BLaER1 (cell line): Measurements from ENCODE around the gene AHCYL1.
A peak's percentile ranks its signal among the peaks of the same experiment; 100 is the strongest.

ENCODE experiments used
- H3K27ac ChIP-seq: shearing (Covaris generic); formaldehyde crosslinking; 2 replicates; pipeline ENCODE4 v1.8.1; 2022
- H3K27me3 ChIP-seq: shearing (Covaris generic); formaldehyde crosslinking; 2 replicates; pipeline ENCODE4 v1.8.1; 2022
- H3K36me3 ChIP-seq: shearing (Covaris generic); formaldehyde crosslinking; 2 replicates; pipeline ENCODE4 v1.8.1; 2022
- H3K4me1 ChIP-seq: shearing (Covaris generic); formaldehyde crosslinking; 2 replicates; pipeline ENCODE4 v1.8.1; 2022
- H3K4me2 ChIP-seq: shearing (Covaris generic); formaldehyde crosslinking; 2 replicates; pipeline ENCODE4 v1.8.1; 2022
- H3K4me3 ChIP-seq: shearing (Covaris generic); formaldehyde crosslinking; 2 replicates; pipeline ENCODE4 v1.8.1; 2022
- H3K9ac ChIP-seq: shearing (Covaris generic); formaldehyde crosslinking; 2 replicates; pipeline ENCODE4 v1.8.1; 2022
- H3K9me3 ChIP-seq: shearing (Covaris generic); formaldehyde crosslinking; 2 replicates; pipeline ENCODE4 v1.8.1; 2022
- H4K20me1 ChIP-seq: shearing (Covaris generic); formaldehyde crosslinking; 2 replicates; pipeline ENCODE4 v1.8.1; 2022
- Cebpa-rat ChIP-seq: shearing (Covaris generic); IDR thresholded peaks from 2 replicates; pipeline ENCODE4 v1.8.1; 2022

AHCYL1 gene

DNA sequence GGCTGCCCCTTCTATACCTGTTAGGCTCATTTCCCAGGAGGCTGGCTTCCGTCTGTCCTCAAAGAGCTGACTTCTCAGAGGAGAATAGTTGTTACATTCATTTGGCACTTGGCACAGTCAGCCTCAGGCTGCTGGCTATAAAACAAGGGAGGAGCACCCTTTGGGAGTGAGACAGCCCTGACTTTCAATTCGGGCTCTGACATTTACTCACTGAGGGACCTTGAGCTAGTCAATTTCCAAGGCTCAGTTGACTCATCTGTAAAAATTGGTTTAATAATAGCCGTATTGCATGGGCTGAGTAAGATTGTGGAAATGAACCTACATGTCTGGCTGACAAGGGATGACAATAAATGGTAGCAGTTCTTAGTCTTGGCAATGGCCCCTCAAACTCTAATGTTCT, 72.2 kb downstream of the AHCYL1 start:
- H3K36me3 ChIP-seq, result peaks cover 80% of the 10 kb centered on the region
- no peak overlapping the region for H3K4me3 ChIP-seq
- no peaks in the 10 kb centered on the region for H3K9me3 ChIP-seq
- peaks cover 32% of the 10 kb centered on the region for H3K4me1 ChIP-seq
- H3K27ac ChIP-seq, result no peak overlapping the region
- no peak overlapping the region for H3K9ac ChIP-seq
- TF ChIP-seq Cebpa-rat, result no peak
- no peak overlapping the region for H3K4me2 ChIP-seq
- H3K27me3 ChIP-seq, result no peaks in the 10 kb centered on the region
- H4K20me1 ChIP-seq, result peaks cover 33% of the 10 kb centered on the region

- Histone ChIP-seq H3K27ac (no peak overlapping the region), H3K27me3 (no peaks in the 10 kb centered on the region), H3K4me2 (0 out of 2 replicates have a peak overlapping the region, but pooled peaks have one; percentile 55), H3K9ac (no peak overlapping the region), H3K36me3 (peaks cover 68% of the 10 kb centered on the region), H3K4me3 (no peak overlapping the region), H3K9me3 (no peaks in the 10 kb centered on the region), H3K4me1 (peaks cover 37% of the 10 kb centered on the region), H4K20me1 (peaks cover 38% of the 10 kb centered on the region)
- no peak for TF ChIP-seq Cebpa-rat
Measured at GRCh38 chr1:110057963-110058518, 73.5 kb downstream of the AHCYL1 start.

DNA sequence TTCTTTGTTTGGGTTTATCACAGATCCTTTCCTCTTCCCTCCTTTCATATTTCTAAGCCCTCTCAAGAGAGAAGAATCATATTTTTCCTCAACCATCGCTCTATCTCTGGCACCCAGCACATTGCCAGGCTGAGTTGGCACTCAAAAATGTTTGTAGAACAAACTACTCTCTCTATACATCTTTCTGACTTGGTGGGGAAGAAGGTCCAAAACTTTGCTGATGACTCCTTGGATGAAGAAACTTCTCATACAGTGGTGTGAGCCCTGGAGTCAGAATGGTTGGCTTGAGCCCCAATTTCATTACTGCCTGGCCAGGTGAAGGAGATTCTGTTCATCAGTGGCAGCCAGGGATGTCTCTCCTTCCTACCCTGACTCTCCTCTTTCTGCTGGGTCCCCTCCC, 74.0 kb downstream of the AHCYL1 start:
- TF ChIP-seq Cebpa-rat, result no peak
- Histone ChIP-seq H3K27ac (no peak overlapping the region), H4K20me1 (peaks cover 41% of the 10 kb centered on the region), H3K4me1 (peaks cover 37% of the 10 kb centered on the region), H3K9ac (no peak overlapping the region; the same call in 1 of the 2 replicates), H3K9me3 (no peaks in the 10 kb centered on the region), H3K27me3 (no peaks in the 10 kb centered on the region), H3K4me3 (no peak overlapping the region), H3K36me3 (peaks cover 62% of the 10 kb centered on the region), H3K4me2 (peak overlapping the region; percentile 55)

GRCh38 chr1:110059133-110059863, 74.7 kb downstream of the AHCYL1 start:
- Histone ChIP-seq H3K9ac (no peak overlapping the region), H3K36me3 (peaks cover 55% of the 10 kb centered on the region), H3K9me3 (no peaks in the 10 kb centered on the region), H3K4me1 (peaks cover 40% of the 10 kb centered on the region), H3K27me3 (no peaks in the 10 kb centered on the region), H4K20me1 (peaks cover 48% of the 10 kb centered on the region), H3K27ac (no peak overlapping the region), H3K4me3 (no peak overlapping the region), H3K4me2 (peak overlapping the region; percentile 55)
- TF ChIP-seq Cebpa-rat, result no peak

DNA sequence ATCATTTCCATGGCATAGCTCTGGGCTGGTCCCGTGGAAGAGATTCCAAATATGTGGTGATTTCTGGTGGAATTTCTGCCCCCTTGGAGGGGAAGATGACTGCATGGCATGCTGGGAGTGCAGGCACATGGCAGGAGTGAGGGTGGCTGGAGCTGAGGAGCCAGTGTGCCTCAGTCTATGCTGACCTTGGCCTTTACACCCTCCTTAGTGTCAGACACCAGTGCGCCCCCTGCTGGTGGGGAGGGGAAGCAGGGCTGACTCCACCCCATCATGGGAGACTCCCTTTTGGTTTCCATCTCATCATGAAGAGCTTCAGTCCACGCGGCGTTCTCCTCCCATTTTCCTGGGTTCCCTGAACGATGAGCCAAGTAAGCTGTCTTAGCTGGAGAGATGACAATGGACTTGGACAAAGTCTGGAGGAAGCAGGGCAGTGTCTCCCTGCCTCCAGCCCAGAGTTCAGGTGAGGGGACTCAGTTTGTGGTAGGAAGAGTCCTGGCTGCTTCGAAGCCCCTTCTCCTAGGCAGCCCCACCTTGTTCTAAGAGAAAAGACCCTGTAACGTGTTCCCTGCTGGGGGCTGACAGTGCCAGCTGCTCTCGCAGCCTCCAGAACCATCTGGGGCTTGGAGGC, 75.6 kb downstream of the AHCYL1 start:
- Histone ChIP-seq H3K36me3 (peaks cover 47% of the 10 kb centered on the region), H4K20me1 (peaks cover 56% of the 10 kb centered on the region), H3K4me2 (peak overlapping the region; percentile 55), H3K4me3 (no peak overlapping the region), H3K27ac (no peak overlapping the region), H3K27me3 (peaks cover under 1% of the 10 kb centered on the region; the same call in 1 of the 2 replicates), H3K9ac (no peak overlapping the region), H3K9me3 (no peaks in the 10 kb centered on the region), H3K4me1 (peaks cover 49% of the 10 kb centered on the region)
- TF ChIP-seq Cebpa-rat, result no peak

- Histone ChIP-seq H3K27ac (no peak overlapping the region), H3K4me1 (peaks cover 51% of the 10 kb centered on the region), H3K27me3 (peaks cover 5% of the 10 kb centered on the region), H3K9me3 (no peaks in the 10 kb centered on the region), H3K4me3 (no peak overlapping the region), H3K36me3 (peaks cover 41% of the 10 kb centered on the region), H4K20me1 (peaks cover 61% of the 10 kb centered on the region), H3K4me2 (no peak overlapping the region), H3K9ac (no peak overlapping the region)
- TF ChIP-seq Cebpa-rat, result no peak
Measured at GRCh38 chr1:110060662-110061060, 76.1 kb downstream of the AHCYL1 start.

- peaks cover 51% of the 10 kb centered on the region for H3K4me1 ChIP-seq
- peaks cover 35% of the 10 kb centered on the region for H3K36me3 ChIP-seq
- no peak for TF ChIP-seq Cebpa-rat
- no peaks in the 10 kb centered on the region for H3K9me3 ChIP-seq
- H4K20me1 ChIP-seq, result peaks cover 67% of the 10 kb centered on the region
- no peak overlapping the region for H3K4me3 ChIP-seq
- H3K9ac ChIP-seq, result no peak overlapping the region
- peaks cover 12% of the 10 kb centered on the region for H3K27me3 ChIP-seq
- H3K27ac ChIP-seq, result no peak overlapping the region
- H3K4me2 ChIP-seq, result no peak overlapping the region
Measured at GRCh38 chr1:110061341-110061740, 76.8 kb downstream of the AHCYL1 start.

- Histone ChIP-seq H3K36me3 (peaks cover 22% of the 10 kb centered on the region), H3K27ac (no peak overlapping the region), H3K4me3 (no peak overlapping the region), H3K4me1 (peaks cover 51% of the 10 kb centered on the region), H3K9me3 (no peaks in the 10 kb centered on the region), H3K4me2 (peak overlapping the region; percentile 22), H3K9ac (no peak overlapping the region), H4K20me1 (peaks cover 74% of the 10 kb centered on the region), H3K27me3 (peaks cover 24% of the 10 kb centered on the region)
- TF ChIP-seq Cebpa-rat, result no peak
Measured at GRCh38 chr1:110062612-110063011, 78.0 kb downstream of the AHCYL1 start.

- H3K9ac ChIP-seq, result no peak overlapping the region
- H3K36me3 ChIP-seq, result peaks cover 17% of the 10 kb centered on the region; the same call in 1 of the 2 replicates
- no peak for TF ChIP-seq Cebpa-rat
- peaks cover 40% of the 10 kb centered on the region for H3K4me1 ChIP-seq
- no peak overlapping the region for H3K4me2 ChIP-seq
- no peak overlapping the region for H3K4me3 ChIP-seq
- 0 out of 2 replicates have a peak, but pooled peaks cover under 1% of the 10 kb centered on the region for H3K9me3 ChIP-seq
- peaks cover 36% of the 10 kb centered on the region for H3K27me3 ChIP-seq
- peaks cover 74% of the 10 kb centered on the region for H4K20me1 ChIP-seq
- H3K27ac ChIP-seq, result no peak overlapping the region
Measured at GRCh38 chr1:110063781-110064180, 79.2 kb downstream of the AHCYL1 start.
